ENCODE results near the gene SERPINI1.

The SERPINI1 gene

DNA sequence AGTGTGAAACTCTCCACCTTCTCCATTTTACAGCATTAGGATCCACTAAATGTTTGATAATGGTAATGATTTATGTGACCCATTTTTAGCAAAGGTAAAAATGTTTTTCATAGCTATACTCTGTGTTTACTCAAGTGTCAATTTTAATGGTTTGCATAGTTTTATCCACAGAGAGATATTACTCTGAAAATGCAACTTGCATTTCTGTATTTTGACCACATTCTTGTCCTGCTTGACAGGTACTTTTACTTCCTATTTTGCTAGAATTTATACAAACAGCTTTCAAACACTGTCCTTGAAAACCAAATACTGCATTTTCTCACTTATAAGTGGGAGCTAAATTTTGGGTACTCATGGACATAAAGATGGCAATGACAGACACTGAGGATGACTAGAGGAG is 62.9 kb downstream of the SERPINI1 start:
- H3K4me3 ChIP-seq (ENCODE audit: control insufficient read depth, low read depth, low read length), result no peak overlapping the region
- no peak for DNase-seq (ENCODE audit: low read depth)
- TF ChIP-seq, protein P1, sequence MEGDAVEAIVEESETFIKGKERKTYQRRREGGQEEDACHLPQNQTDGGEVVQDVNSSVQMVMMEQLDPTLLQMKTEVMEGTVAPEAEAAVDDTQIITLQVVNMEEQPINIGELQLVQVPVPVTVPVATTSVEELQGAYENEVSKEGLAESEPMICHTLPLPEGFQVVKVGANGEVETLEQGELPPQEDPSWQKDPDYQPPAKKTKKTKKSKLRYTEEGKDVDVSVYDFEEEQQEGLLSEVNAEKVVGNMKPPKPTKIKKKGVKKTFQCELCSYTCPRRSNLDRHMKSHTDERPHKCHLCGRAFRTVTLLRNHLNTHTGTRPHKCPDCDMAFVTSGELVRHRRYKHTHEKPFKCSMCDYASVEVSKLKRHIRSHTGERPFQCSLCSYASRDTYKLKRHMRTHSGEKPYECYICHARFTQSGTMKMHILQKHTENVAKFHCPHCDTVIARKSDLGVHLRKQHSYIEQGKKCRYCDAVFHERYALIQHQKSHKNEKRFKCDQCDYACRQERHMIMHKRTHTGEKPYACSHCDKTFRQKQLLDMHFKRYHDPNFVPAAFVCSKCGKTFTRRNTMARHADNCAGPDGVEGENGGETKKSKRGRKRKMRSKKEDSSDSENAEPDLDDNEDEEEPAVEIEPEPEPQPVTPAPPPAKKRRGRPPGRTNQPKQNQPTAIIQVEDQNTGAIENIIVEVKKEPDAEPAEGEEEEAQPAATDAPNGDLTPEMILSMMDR (conservative IDR thresholded peaks at IDR 0.05; ENCODE audit: control insufficient read depth, insufficient read depth, low read depth, low read length), result no peak

DNA sequence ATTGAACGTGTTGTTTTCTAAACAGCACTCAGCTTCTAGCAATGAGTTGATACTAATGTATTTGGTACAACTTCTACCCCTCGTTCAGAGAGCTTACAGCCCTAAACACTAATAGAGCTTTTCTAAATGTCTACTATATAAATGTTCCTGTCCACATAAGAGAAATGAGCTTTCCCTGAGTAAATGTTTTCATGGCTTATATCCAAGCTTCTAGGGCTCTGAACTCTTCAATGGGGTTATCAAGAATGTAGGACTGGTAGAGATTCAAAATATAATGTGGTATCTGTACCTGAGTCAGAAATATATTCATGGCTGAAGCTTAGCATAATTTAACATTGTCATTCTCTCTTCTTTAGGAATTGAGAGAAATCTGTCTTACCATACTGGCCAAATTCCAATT is 73.4 kb downstream of the SERPINI1 start:
- H3K4me3 ChIP-seq (ENCODE audit: control insufficient read depth, low read depth, low read length), result no peak overlapping the region
- no peak for DNase-seq (ENCODE audit: low read depth)
- TF ChIP-seq, protein P1 (conservative IDR thresholded peaks at IDR 0.05; ENCODE audit: control insufficient read depth, insufficient read depth, low read depth, low read length), result no peak

DNA sequence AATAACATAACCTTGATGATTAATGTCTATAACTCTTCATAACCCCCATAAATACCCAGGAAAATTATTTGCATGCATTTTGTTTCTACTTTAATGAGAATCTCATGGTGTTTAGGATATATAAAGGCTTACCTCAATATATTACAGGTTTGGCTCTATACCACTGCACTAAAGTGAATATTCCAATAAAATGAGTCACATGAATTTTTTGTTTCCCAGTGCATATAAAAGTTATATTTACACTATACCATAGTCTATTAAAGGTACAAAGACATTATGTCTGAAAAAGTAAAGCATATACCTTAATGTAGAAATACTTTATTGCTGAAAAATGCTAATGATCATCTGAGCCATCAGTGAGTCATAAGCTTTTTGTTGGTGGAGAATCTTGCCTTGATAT is 74.7 kb downstream of the SERPINI1 start:
- no peak for DNase-seq (ENCODE audit: low read depth)
- no peak overlapping the region for H3K4me3 ChIP-seq (ENCODE audit: control insufficient read depth, low read depth, low read length)
- TF ChIP-seq, protein P1 (conservative IDR thresholded peaks at IDR 0.05; ENCODE audit: control insufficient read depth, insufficient read depth, low read depth, low read length), result no peak

DNA sequence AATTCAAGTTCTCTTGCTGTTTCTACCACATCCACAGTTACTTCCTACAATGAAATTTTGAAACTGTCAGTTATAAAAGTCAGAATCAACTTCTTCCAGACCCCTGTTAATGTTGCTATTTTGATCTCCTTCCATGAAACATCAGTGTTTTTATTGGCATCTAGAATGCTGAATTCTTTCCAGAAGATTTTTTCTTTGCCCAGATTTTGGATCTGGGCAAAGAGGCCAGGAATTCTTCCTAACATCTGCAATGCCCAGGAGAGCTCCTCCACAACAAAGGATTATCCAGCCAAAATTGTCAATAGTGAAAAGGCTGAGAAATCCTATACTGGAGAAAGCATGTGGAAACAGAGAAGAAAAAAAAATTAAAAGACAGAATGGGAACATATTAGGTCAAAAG is 75.5 kb downstream of the SERPINI1 start:
- no peak overlapping the region for H3K4me3 ChIP-seq (ENCODE audit: control insufficient read depth, low read depth, low read length)
- TF ChIP-seq, protein P1 (conservative IDR thresholded peaks at IDR 0.05; ENCODE audit: control insufficient read depth, insufficient read depth, low read depth, low read length), result no peak
- peak; percentile 1 for DNase-seq (ENCODE audit: low read depth)

DNA sequence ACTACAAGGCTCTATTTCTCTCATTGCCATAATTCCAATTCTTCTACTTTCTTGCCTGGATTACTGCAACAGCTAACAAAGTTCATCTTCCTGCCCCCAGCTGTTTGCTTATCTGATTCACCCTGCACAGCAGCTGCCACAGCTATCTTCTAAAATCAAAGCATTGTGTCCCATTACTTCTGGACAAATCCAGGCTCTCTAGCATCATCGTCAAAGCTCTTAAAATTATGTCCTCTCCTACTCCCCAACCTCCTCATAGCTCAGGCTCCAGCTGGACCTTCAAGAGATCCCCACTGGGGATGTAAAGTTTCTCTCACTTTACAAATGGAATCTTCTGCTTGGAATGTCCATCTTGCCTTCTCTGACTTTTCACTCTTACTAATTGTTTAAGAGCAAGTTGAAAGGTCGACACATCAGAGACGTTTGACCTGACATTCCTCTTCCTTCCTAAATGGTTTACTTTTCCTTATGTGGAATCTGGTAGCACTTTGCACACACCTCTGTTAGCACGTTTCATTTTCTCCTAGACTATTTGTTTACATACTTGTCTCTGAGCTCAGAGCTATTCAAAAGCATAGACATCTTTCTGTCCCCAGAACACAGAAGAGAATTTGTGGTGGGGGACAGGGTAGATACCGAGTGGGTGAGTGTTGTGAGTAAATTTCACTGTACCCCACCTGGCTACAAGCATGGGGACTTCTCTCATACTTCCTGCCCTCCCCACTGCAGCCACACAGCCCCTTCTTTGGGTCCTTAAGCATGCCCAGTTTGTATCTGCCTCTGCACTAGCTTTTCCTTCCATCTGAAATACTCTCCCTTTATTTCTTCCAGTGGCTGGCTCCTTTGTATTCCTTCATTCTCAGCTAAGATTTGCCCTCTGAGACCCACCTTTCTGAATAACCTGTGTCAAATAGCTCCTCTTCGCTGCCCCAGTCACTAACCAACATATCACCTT is 77.9 kb downstream of the SERPINI1 start:
- TF ChIP-seq, protein P1 (conservative IDR thresholded peaks at IDR 0.05; ENCODE audit: control insufficient read depth, insufficient read depth, low read depth, low read length), result no peak
- DNase-seq (ENCODE audit: low read depth), result peak; percentile 9
- no peak overlapping the region for H3K4me3 ChIP-seq (ENCODE audit: control insufficient read depth, low read depth, low read length)

DNA sequence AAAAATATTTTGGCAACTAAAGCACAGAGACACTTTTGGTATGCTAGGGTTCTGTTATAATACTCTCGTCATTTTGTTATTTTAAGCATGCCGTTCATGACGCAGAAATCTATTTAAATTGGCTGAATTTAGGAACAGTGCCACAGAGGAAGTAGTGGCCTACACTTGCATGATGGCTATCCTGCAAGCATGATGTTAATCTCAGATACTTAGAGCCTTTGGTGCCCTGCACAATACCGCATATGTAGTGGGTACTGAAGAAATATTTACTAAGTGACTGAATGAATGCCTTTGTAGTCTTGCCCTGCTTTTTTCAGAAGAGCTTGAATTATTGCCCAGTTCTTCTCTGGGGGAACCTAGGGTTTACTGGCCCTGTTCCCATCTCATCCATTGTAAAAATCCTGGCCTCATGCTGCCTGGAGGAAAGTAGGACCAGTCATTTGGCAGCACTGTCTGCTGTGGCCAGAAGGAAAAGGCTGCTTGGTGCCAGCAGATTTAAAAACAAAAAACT is 79.0 kb downstream of the SERPINI1 start:
- peak; percentile 59 for DNase-seq (ENCODE audit: low read depth)
- TF ChIP-seq, protein P1 (conservative IDR thresholded peaks at IDR 0.05; ENCODE audit: control insufficient read depth, insufficient read depth, low read depth, low read length), result no peak
- no peak overlapping the region for H3K4me3 ChIP-seq (ENCODE audit: control insufficient read depth, low read depth, low read length)
